Ectodermal cell (in vitro differentiated cells): ENCODE data around the gene MGAT4A.
A peak's percentile ranks its signal among the peaks of the same experiment; 100 is the strongest.
"Not testable (repeated sequence)": the region's sequence is repeated elsewhere in the genome, so short reads cannot be mapped to it uniquely, and the experiment has no call there.

Source experiments
- H3K27ac ChIP-seq: 2 replicates; pipeline ENCODE4 v1.7.0; 2013; ENCODE audit warnings: mild to moderate bottlenecking, low read depth, low read length; ENCODE audit not compliant: insufficient read depth, poor library complexity, severe bottlenecking
- H3K27me3 ChIP-seq: 2 replicates; pipeline ENCODE4 v1.7.0; 2013; ENCODE audit warnings: mild to moderate bottlenecking, low read length; ENCODE audit not compliant: insufficient read depth, control insufficient read depth, poor library complexity, severe bottlenecking
- H3K36me3 ChIP-seq: one replicate; pipeline ENCODE4 v1.7.0; 2013; ENCODE audit warnings: low read length; ENCODE audit not compliant: control insufficient read depth, insufficient read depth
- H3K4me1 ChIP-seq: one replicate; pipeline ENCODE4 v1.7.0; 2013; ENCODE audit warnings: low read length; ENCODE audit not compliant: control insufficient read depth, insufficient read depth
- H3K4me3 ChIP-seq: 2 replicates; pipeline ENCODE4 v1.7.0; 2013; ENCODE audit warnings: low read depth, low read length, control low read depth; ENCODE audit not compliant: insufficient read depth
- H3K9me3 ChIP-seq: 2 replicates; pipeline ENCODE4 v1.7.0; 2013; ENCODE audit warnings: mild to moderate bottlenecking, low read length, moderate library complexity; ENCODE audit not compliant: control insufficient read depth
- WGBS, 2 experiments: methylation state at CpG; one replicate each; pipeline ENCODE4 v1.1.7; 2013; ENCODE audit warnings: missing lambda C conversion rate in 2 of 2; 5-methylcytosine and 5-hydroxymethylcytosine counted together

The MGAT4A gene

DNA sequence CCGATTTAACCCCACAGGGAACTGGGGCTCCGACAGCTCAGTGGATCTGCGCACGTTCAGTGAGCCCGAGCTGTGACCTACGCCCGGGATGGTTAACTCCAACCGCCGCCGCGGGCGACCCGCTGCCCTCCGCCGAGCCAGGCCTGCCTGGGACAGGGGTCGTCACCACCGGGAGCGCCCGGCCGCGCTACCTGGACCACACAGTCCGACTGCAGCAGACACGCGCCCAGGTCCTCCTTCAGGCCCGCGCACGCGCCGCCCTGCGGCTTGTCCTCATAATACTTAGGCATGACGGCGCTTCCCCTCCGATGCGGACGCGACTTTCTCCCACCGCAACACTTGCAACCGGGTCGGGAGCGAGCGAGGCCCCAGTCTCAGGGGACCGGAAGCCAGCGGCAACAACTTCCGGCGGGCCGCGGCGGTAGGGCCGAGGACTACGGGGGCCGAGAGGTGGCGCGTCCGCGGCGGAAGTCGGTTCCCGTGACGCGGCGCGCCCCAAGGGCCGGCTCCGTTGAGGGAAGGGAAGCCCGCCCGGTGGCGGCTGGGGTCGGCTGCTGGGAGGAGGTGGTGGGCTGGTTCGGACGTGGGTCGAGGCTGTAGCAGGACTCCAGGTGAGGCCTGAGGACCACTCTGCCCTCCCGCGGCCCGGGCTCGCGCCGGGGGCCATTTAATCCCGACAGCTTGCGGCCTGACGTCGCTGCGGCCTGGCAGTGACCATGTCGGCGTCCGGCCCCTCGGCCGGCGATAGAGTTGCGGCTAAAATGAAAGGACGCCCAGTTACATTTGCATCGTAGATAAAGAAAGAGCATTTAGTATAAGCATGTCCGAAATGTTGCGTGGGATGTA lies 122.6 kb downstream of the MGAT4A start, which contains the start of the genes COA5 and UNC50:
Gene COA5, minus strand, starts transcription at position 397 of the 846 bp plus-strand sequence. Its CDS starts 107 bp downstream, at position 290.
Gene UNC50, plus strand, starts transcription at position 474 of the 846 bp plus-strand sequence. CDS start 1,171 bp downstream, outside the sequence.
- H3K27me3 ChIP-seq = no peaks in the 10 kb centered on the region
- H3K36me3 ChIP-seq = peaks cover 6% of the 10 kb centered on the region
- H3K27ac ChIP-seq = peak within 1 kb of the TSS; percentile 64
- peaks cover 10% of the 10 kb centered on the region for H3K4me1 ChIP-seq
- no peaks in the 10 kb centered on the region for H3K9me3 ChIP-seq
- 0% methylated on average over 93 of the region's 93 CpGs for WGBS, 2 experiments
- peak within 1 kb of the TSS; percentile 87 for H3K4me3 ChIP-seq

DNA sequence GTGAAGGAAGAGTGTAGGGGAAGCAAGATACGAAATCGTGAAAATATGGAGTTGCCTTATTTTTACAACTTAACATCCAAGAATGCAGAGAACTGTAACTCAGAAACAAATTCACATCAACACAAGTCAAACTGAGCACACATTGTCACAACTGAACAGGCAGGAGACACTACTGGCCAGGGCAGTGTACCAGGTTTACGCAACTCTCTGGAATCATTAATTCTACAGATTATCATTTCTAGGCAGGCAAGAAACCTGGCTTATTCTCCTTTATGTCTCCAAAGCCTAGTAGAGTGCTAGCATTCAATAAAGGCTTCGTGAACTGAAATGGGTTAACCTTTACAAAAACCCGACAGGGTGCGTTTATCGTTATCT lies 123.2 kb downstream of the MGAT4A start:
- Histone ChIP-seq H3K4me3 (peak overlapping the region; percentile 87), H3K9me3 (no peaks in the 10 kb centered on the region), H3K4me1 (peaks cover 10% of the 10 kb centered on the region), H3K36me3 (peaks cover 6% of the 10 kb centered on the region), H3K27ac (peak overlapping the region; percentile 64), H3K27me3 (no peaks in the 10 kb centered on the region)
- 15 to 28% methylated on average over 6 to 7 of the region's 7 CpGs for WGBS, 2 experiments

DNA sequence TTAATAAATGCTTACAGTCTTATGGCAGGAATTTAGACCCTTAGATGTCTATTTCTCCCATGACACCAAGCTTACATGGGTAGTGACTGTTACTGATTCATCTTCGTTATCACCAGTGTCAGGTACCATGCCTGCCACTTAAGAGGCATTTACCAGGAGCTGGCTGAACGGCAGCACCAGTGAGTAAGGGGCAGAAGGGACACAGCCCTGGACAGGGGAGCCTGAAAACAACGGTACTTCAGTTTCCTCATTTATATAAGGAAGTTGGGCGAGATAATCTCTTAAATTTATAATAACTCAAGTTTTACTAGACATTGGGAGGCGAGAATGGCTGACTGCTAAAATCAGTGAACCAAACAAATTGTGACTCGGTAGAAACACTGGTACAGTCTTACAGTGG lies 123.8 kb downstream of the MGAT4A start:
- WGBS, 2 experiments = 88 to 94% methylated on average over 6 of the region's 6 CpGs
- Histone ChIP-seq H3K9me3 (no peaks in the 10 kb centered on the region), H3K27ac (no peak overlapping the region), H3K4me3 (peak overlapping the region; percentile 87), H3K36me3 (peaks cover 3% of the 10 kb centered on the region), H3K4me1 (peaks cover 10% of the 10 kb centered on the region), H3K27me3 (no peaks in the 10 kb centered on the region)

DNA sequence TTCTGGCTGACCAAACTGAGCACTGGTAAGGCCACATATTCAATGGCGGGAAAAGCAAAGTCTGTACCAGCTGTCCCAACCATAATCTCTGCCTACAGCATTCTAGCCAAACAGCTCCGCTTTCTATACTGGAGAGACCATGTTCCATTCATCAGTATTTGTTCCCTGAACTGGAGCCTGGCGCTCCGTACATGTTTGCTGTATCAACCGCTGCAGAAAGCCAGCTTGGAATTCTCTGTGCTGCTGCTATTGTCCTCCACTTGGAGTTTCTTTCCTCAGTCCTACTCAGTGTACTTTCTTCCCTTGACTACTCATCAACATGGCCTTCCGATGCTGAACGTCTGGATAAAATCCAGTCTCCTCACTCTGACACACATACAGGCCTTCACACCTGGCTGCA lies 124.5 kb downstream of the MGAT4A start:
- H3K27me3 ChIP-seq = no peaks in the 10 kb centered on the region
- H3K9me3 ChIP-seq = no peaks in the 10 kb centered on the region
- 92 to 94% methylated on average over 7 of the region's 7 CpGs for WGBS, 2 experiments
- H3K27ac ChIP-seq = no peak overlapping the region
- peaks cover 3% of the 10 kb centered on the region for H3K36me3 ChIP-seq
- H3K4me1 ChIP-seq = peaks cover 10% of the 10 kb centered on the region
- no peak overlapping the region for H3K4me3 ChIP-seq

DNA sequence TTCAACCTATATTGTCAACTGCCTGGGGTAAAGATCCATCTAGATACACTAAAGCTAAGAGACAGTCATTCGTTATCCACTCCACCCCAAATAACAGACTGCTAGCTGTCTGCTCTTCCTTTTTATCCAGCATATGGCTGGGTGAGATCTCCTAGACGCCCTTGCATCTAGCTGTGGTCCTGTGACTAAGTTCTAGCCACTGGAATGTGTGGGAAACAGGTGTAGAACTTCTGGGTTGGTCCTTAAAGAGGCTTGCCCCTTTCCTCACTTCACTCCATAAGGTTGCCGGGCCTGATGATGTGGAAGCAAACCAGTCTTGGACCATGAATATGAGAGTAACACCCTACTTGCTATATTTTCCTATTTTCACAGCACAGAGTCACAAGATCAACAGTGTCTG lies 125.9 kb downstream of the MGAT4A start:
- WGBS, 2 experiments = 89 to 96% methylated on average over 3 of the region's 3 CpGs
- H3K4me3 ChIP-seq = no peak overlapping the region
- H3K9me3 ChIP-seq = no peaks in the 10 kb centered on the region
- no peaks in the 10 kb centered on the region for H3K36me3 ChIP-seq
- H3K4me1 ChIP-seq = peaks cover 8% of the 10 kb centered on the region
- no peaks in the 10 kb centered on the region for H3K27me3 ChIP-seq
- H3K27ac ChIP-seq = no peak overlapping the region

DNA sequence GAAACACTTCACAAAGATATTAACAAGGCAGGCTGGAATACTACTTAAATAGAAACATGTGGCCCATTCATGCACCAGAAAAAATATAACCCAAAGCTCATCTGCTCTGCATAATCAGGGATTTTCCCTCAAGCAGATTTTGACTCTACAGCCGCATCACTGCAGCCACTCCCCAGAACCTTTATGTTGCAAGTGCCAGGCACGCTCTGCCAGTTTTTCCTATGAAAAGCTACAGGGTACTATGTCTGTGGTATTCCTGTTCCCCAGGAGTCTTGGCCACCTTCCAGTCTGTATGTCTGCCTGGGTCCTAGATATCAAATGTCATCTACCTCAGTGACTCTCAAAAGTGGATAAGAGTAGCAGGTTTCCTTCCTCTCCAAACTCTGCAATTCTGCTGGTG lies 126.4 kb downstream of the MGAT4A start:
- 96 to 99% methylated on average over 2 of the region's 2 CpGs for WGBS, 2 experiments
- Histone ChIP-seq H3K4me3 (no peak overlapping the region), H3K36me3 (peaks cover 5% of the 10 kb centered on the region), H3K4me1 (peaks cover 3% of the 10 kb centered on the region), H3K9me3 (no peaks in the 10 kb centered on the region), H3K27ac (no peak overlapping the region), H3K27me3 (no peaks in the 10 kb centered on the region)

DNA sequence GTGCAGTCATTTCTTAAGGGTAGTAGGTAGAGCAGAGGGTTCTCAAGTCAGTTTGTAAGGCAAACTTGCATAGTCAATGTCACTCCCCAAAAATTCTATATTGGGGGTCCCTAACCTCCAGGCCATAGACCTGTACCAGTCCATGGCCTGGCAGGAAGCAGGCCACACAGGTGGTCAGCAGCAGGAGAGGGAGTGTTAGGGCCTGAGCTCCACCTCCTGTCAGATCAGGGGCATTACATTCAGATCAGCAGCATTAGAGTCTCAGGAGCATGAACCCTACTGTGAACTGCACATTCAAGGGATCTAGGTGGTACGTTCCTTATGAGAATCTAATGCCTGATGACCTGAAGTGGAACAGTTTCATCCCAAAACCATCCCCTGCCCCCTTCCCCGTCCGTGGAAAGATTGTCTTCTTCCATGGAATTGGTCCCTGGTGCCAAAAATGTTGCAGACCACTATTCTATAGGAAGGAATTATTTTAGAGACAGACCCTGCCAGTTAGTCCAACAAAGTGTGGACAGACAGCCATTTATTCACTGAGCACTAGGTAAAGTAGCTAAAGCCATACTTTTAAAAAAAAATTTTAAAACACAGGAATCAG lies 129.3 kb downstream of the MGAT4A start:
- Histone ChIP-seq H3K4me3 (no peak overlapping the region), H3K27ac (no peak overlapping the region), H3K27me3 (no peaks in the 10 kb centered on the region), H3K4me1 (no peaks in the 10 kb centered on the region), H3K36me3 (peaks cover 15% of the 10 kb centered on the region), H3K9me3 (no peaks in the 10 kb centered on the region)
- WGBS, 2 experiments = 68 to 73% methylated on average over 3 of the region's 3 CpGs

DNA sequence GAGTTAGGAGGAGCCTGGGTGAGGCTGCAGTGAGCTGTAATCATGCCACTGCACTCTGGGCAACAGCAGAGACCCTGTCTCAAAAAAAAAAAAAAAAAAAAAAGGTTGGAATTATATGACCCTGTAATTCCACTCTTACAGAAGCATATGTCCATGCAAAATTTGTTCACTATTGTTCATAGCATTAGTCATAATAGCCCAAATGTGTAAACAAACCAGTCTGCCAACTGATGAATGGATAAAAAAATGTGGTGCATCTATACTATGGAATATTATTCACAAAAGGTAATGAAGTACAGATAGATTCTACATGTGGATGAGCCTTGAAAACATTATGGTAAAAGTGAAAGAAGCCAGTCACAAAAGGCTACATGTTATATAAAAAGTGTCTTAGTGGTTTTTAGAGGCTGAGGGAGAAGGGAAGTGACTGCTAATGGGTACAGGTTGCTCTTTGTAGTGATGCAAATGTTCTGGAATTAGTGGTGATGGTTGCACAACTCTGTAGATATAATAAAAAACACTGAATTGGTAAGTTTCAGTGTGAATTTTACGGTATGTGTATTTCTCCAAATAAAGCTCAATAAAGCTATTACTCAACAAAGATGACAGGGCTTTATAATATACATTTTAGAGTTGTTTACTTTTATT lies 132.0 kb downstream of the MGAT4A start:
- peaks cover 15% of the 10 kb centered on the region for H3K36me3 ChIP-seq
- H3K4me3 ChIP-seq = no peak overlapping the region
- no peaks in the 10 kb centered on the region for H3K27me3 ChIP-seq
- WGBS, 2 experiments = no CpG with 5 or more reads among the region's 1 CpG
- H3K27ac ChIP-seq = no peak overlapping the region
- H3K4me1 ChIP-seq = no peaks in the 10 kb centered on the region
- no peaks in the 10 kb centered on the region for H3K9me3 ChIP-seq

DNA sequence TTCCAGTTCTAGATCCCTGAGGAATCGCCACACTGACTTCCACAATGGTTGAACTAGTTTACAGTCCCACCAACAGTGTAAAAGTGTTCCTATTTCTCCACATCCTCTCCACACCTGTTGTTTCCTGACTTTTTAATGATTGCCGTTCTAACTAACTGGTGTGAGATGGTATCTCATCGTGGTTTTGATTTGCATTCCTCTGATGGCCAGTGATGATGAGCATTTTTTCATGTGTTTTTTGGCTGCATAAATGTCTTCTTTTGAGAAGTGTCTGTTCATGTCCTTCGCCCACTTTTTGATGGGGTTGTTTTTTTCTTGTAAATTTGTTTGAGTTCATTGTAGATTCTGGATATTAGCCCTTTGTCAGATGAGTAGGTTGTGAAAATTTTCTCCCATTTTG lies 136.3 kb downstream of the MGAT4A start:
- H3K4me3 ChIP-seq, H3K27ac ChIP-seq, H3K9me3 ChIP-seq, H3K4me1 ChIP-seq, H3K27me3 ChIP-seq: not testable (repeated sequence)
- H3K36me3 ChIP-seq = peaks cover 11% of the 10 kb centered on the region
- 92% methylated on average over 2 of the region's 4 CpGs; no CpG with 5 or more reads in 1 of the 2 experiments for WGBS, 2 experiments

DNA sequence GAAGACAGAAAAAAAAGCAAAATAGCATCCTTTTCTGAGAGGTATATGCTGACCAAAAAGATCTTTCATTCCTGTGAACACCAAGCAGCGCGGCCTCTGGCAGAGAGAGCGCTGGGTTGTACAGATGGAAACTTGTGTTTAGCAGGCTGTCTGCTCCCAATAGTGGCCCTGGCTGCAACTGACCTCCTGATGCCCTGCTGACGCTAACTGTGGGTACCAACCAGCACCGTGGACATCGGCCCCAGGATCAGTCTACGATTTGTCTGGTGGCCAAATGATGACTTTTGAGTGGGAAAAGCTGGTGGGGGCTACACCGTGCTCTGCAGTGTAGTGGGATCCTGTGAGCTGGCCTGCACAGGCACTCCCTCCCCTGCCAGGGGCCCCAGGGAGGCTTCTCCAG lies 138.4 kb downstream of the MGAT4A start:
- Histone ChIP-seq H3K4me1 (no peaks in the 10 kb centered on the region), H3K36me3 (peaks cover 3% of the 10 kb centered on the region), H3K27ac (no peak overlapping the region), H3K27me3 (no peaks in the 10 kb centered on the region), H3K9me3 (no peaks in the 10 kb centered on the region), H3K4me3 (no peak overlapping the region)
- WGBS, 2 experiments = 94 to 96% methylated on average over 8 of the region's 8 CpGs
